HL-60/S4 treated with retinoic acid at 250 ng/mL for 4 days and 3 days (cell line): ENCODE data around the gene BACH2.
"Not testable (repeated sequence)": the region's sequence is repeated elsewhere in the genome, so short reads cannot be mapped to it uniquely, and the experiment has no call there.

Source experiments
- in situ Hi-C: fragments of 300-500 bp; cut with MboI; formaldehyde crosslinking; loops from 2 replicates; pipeline ENCODE4 v1.7.0; 2022; ENCODE audit warnings: low sequenced_read_pairs

BACH2 gene

GRCh38 chr6:90133664-90134063 lies 163.0 kb downstream of the BACH2 start:
- in situ Hi-C loops, result not testable (repeated sequence)

DNA sequence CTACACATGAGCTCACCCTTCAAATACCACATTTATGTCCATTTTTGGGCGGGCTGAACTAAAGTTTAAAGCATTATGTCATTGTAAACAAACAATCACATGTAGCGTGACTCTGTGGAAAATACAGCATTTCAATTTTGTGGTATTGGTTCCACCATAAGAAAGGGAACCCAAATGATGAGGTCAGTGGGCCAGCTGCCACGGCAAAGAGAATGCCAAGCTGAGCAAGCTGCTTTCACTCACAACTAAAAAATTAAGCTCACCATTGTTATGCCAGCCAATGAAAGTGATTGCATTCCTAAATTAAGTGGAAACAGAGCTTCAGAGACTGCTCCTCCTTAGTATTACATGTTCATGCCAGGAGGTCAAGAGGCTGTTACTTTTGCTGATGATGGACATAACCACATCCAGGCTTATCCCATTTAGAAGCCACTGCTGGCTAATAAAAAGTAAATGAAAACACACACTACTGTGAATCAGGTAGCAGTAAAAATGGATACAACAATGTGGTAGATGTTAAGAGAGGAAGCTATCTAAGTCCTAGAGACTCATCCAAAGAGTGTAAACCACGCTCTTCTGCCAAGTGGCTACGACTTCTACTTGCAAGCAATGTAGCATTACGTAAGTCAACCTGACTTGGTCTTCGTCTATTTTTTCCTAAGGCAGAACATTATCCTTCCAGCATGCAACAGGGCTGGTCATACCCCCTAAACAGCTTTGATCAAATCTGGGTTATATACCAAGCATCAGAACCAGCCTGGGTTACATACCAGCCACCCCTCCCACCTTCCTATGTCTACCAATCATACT lies 164.8 kb downstream of the BACH2 start:
- in situ Hi-C loops, result no loop called here

DNA sequence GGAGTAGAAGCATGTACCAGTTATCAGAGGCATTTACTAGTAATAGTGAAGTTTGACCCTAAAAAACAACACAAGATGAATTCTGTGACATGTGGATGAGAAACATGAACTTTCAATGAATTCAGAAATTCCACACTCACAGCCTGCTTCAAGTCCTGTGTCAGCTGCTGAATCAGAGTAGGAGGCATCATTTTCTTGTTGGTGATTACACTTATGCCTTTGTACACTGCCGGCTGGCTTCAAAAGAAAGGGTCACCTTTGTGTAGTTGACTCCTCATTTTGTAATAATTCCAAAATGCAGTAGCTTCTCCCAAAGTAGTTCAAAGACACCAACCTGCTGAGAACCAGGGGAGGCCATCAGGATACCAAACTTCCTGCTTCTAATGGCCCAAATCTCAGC lies 165.5 kb downstream of the BACH2 start:
- in situ Hi-C loops, result no loop called here

DNA sequence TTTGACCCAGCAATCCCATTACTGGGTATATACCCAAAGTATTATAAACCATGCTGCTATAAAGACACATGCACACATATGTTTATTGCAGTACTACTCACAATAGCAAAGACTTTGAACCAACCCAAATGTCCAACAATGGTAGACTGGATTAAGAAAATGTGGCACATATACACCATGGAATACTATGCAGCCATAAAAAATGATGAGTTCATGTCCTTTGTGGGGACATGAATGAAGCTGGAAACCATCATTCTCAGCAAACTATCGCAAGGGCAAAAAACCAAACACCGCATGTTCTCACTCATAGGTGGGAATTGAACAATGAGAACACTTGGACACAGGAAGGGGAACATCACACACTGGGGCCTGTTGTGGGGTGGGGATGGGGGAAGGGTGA lies 168.0 kb downstream of the BACH2 start:
- in situ Hi-C loops, result not testable (repeated sequence)

GRCh38 chr6:90127595-90127994 lies 169.0 kb downstream of the BACH2 start:
- in situ Hi-C loops, result no loop called here

- in situ Hi-C loops, result no loop called here
Observed at GRCh38 chr6:90126839-90127238, 169.8 kb downstream of the BACH2 start.

- in situ Hi-C loops, result no loop called here
Observed at GRCh38 chr6:90126181-90126580, 170.5 kb downstream of the BACH2 start.

DNA sequence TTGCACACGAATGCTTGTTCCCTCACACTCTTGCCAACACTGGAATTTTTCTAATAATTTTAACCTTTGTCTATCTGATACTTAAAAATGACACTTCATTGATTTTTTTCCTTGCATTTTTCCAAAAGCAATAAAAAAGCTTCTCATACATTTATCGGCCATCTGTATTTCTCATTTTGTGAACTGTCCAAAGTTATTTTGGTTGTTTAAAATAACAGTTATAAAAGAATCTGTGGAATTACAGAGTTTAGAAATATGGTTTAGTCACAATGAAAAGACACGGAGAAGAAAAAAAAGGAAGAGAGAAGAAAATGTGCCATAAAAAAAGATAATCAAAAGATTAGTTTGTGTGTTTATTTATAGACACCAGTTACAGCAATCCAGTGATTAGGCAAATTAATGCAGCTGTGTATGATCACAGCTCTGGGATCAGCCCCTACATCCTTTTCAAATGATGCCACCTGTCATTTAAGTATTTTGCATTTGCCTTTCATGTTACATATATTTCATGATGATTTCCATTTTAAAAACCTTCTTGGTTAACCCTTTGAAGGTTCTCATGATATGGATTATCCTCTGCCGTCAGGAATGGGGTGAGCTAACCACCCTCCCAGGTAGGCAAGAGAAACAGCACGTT lies 171.7 kb downstream of the BACH2 start:
- in situ Hi-C loops, result no loop called here

- in situ Hi-C loops, result no loop called here
Observed at GRCh38 chr6:90123831-90124230, 172.8 kb downstream of the BACH2 start.

DNA sequence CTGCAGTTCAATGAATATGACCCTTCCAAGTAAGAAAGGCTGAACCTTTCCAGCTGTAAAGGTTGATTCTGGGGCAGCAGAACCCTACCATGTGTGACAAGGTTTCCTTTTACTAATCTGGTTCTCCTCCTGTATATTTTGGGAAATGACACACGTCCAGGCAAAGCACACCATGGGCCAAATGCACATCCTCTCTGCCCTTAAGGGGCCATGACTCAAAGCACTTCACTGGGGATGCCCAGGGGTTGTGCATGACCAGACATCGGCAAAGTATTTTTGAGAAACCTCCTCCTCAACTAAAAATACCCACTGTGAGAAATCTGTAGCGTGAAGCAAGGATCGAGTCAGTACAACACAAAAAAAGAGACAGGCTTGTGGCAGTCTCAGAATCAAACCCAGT lies 174.7 kb downstream of the BACH2 start:
- in situ Hi-C loops, result no loop called here

- in situ Hi-C loops, result no loop called here
Observed at GRCh38 chr6:90120327-90120726, 176.3 kb downstream of the BACH2 start.

GRCh38 chr6:90119618-90120017 lies 177.0 kb downstream of the BACH2 start:
- in situ Hi-C loops, result no loop called here

GRCh38 chr6:90118581-90118980 lies 178.1 kb downstream of the BACH2 start:
- in situ Hi-C loops, result no loop called here

DNA sequence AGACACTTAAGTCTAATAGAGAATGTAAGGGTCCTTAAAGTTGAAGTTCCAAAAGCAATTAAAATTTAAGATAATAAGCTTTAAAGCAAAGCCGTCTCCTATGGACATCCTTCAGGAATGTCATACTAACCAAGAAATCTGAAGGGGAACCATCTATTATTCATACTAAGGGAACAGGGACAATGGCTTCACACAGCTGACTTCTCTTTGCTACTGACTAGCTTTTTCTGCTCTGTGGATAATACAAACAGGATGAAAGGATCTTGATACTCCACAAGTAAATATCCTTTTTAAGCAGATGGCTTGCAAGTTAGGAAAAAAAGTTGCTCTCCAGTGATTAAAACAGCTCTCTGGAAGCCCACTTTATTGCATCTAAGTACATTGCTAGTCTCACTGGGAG lies 178.6 kb downstream of the BACH2 start:
- in situ Hi-C loops, result no loop called here

DNA sequence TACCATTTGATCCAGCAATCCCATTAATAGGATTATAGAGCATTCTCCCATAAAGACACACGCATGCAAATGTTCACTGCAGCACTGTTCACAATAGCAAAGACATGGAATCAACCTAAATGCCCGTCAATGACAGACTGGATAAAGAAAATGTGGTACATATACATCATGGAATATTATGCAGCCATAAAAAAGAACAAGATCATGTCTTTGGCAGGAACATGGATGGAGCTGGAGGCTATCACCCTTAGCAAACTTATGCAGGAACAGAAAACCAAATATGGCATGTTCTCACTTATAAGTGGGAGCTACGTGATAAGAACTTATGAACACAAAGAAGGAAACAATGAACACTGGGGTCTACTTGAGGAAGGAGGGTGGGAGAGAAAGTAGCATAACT lies 180.5 kb downstream of the BACH2 start:
- in situ Hi-C loops, result not testable (repeated sequence)

DNA sequence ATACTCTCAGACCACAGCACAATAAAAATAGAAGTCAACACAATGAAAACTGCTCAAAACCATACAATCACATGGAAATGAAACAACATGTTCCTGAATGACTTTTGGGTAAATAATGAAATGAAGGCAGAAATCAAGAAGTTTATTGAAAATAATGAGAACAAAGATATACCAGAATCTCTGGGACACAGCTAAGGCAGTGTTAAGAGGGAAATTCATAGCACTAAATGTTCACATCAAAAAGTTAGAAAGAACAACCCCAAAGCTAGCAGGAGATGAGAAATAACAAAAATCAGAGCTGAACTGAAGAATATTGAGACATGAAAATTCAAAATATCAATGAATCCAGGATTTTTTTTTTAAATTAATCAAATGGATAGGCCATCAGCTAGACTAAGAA lies 183.3 kb downstream of the BACH2 start:
- in situ Hi-C loops, result no loop called here

DNA sequence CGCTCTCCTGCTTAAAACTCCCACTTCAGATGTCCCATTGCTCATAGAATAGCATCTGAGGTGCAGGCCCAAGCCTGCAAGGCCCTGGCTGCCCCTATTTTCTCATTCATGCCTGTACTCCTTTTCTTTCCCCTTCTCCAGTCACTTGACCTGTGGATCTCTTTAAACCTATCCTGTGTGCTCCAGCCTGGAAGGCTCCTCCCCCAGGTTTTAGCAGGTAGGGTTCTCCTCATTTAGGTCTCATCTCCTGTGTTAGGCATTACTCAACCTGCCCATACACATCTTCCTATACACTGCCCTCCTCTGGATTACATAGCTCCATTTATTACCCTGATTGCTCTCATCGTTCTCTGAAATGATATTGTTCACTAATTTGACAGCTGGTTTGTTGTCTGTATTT lies 185.3 kb downstream of the BACH2 start:
- in situ Hi-C loops, result no loop called here

GRCh38 chr6:90110971-90111370 lies 185.7 kb downstream of the BACH2 start:
- in situ Hi-C loops, result no loop called here

- in situ Hi-C loops, result no loop called here
Observed at GRCh38 chr6:90109141-90109540, 187.5 kb downstream of the BACH2 start.

- in situ Hi-C loops, result no loop called here
Observed at GRCh38 chr6:90107771-90108282, 188.8 kb downstream of the BACH2 start.

DNA sequence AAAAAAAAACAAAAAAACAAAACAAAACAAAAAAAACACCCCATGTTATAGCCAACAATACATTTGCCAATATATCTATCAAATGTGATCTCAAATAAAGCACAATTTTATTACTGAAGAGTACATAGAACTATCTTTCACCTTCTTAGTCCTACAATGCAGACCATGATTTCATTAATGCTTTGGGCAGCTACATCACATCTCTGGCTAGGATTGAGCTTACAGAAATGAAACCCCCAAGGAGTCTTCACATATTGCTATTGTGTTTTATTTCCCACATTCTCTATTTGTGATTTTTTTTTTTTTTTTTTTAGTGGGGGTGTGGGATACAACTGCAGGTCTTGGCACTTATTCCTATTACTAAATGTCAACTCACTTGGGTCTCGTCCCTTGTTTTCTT lies 189.3 kb downstream of the BACH2 start:
- in situ Hi-C loops, result no loop called here

DNA sequence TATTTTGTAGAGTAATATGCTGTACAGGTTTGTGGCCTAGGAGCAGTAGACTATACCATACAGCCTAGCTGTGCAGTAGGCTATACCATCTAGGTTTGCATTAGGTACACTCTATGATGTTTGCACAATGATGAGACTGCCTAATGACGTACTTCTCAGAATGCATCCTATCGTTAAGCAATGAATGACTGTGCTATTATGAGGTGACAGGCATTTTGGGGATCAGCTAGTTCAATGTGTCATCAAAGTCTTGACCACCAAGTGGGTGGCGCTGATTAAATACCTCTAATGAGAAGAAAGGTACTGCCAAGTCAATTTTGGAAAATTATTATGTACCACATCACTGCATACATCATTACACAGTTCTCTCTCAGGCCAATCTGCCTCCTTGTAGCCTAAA lies 190.2 kb downstream of the BACH2 start:
- in situ Hi-C loops, result no loop called here
